HG03280 (cell line): ENCODE measurements around the gene GALNT7.
"Not testable (repeated sequence)": the region's sequence is repeated elsewhere in the genome, so short reads cannot be mapped to it uniquely, and the experiment has no call there.

ENCODE experiments used
- ATAC-seq: cut with Tn5 transposase; IDR thresholded peaks from one replicate; pipeline ENCODE4 v1.9.1; 2021; ENCODE audit warnings: mild to moderate bottlenecking, moderate library complexity; ENCODE audit not compliant: unreplicated experiment

Gene GALNT7

DNA sequence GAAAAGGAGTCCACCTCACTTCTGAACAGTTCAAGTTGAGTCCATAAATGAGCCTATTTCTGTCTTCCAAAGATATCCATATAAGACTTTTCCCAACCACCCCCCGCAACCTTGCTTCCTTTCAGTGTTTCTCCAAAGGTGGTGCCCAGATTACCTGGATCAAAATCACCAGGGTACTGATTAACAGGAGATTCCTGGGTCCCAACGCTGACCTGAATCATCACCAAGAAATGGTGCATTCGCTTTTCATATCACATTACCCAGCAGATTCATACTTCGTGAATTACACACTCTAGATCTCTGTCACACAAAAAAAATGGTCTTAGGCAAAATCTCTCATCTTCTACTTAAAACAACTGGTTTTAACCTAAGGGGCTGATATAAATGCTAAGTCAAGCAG is 2.1 kb upstream of the GALNT7 start:
- no peak for ATAC-seq

GRCh38 chr4:173167758-173168395 is 734 bp upstream of the GALNT7 start:
- no peak for ATAC-seq

DNA sequence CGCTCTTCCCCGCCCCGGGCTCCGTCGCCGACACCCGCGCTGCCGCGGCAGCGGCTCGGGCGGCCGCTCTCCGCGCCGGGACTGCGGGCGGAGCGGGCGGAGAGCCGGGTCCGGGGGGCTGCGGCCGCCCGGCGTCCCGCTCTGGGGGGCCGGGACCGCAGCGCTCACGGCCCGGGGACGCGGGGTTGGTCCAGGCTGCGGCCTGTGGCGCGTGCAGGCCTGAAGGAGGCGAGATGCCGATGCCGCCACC is 492 bp downstream of the GALNT7 start:
- ATAC-seq: no peak

- ATAC-seq: peak; percentile 57
Observed at GRCh38 chr4:173169428-173170181, 994 bp downstream of the GALNT7 start.

- ATAC-seq: no peak
Observed at GRCh38 chr4:173170182-173170778, 1.7 kb downstream of the GALNT7 start.

DNA sequence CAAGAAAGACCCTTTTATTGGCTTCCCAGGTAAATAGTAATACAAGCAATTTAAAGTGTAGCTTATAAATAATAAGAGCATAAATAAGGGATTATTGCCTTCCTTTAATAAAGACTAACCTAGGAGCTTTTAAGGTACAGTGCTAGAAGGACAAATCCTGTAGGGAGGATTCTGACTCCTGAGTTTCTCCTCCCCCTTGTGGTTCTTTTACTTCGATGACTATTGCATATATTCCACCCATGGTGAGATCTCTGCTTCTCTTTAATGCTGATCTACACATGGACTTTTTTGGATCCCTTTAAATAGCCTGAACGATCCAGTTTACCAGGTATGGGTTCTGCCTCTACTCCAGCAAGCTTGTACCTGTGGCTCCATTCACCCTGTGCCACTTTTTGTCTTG is 2.5 kb downstream of the GALNT7 start:
- no peak for ATAC-seq

DNA sequence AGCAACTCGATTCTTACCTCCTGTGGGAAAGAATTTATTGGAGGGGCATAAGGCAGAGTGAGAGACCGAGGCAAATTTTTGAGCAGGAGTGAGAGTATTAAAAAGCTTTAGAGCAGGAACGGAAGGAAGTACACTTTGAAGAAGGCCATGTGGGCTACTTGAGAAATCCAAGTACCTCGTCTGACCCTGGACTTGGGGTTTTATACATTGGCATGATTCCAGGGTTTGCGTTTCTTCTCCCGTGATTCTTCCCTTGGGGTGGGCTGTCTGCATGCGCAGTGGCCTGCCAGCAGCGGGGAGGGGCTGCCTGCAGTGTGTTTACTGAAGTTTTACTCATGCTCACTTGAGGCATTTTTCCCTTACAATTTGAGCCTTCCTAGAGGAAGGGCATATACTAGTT is 3.4 kb downstream of the GALNT7 start:
- no peak for ATAC-seq

GRCh38 chr4:173174184-173174583 is 5.6 kb downstream of the GALNT7 start:
- no peak for ATAC-seq

- no peak for ATAC-seq
Observed at GRCh38 chr4:173174594-173175012, 6.0 kb downstream of the GALNT7 start.

DNA sequence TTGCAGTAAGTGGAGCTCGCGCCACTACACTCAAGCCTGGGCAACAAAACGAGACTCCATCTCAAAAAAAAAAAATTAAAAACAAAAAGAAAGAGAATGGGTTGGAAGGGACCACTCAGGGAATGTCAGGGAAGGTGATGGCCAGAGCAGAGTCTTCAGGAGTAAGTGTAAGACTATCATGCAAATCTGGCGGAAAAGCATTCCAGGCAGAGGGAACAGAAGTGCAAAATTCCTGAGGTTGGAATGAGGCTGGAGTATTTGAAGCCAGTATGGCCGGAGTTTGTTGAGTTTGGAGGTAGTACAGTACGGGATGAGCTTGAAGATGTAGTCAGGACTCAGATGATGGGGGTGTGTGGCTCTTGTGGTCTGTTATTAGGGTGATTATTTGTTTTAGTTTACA is 7.4 kb downstream of the GALNT7 start:
- ATAC-seq: no peak

- no peak for ATAC-seq
Observed at GRCh38 chr4:173177232-173177631, 8.6 kb downstream of the GALNT7 start.

DNA sequence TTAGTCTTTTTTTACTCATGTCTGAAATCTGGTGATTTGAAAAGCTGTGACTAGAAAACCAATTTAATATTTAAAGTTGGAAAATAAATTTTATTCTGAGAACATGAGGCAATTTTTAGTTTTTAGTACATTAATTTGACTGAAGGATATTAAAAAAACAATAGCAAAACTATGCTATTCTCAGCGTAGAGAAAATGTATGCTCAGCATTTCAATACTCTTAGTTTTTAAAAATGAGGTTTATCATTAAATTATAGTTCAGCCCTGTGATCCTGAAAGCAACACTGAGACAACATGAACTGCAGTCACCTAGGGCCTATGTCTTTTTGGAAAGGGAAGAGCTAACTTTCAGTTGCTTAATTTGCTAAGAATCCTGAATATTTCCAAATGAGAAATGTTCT is 9.5 kb downstream of the GALNT7 start:
- ATAC-seq: no peak

DNA sequence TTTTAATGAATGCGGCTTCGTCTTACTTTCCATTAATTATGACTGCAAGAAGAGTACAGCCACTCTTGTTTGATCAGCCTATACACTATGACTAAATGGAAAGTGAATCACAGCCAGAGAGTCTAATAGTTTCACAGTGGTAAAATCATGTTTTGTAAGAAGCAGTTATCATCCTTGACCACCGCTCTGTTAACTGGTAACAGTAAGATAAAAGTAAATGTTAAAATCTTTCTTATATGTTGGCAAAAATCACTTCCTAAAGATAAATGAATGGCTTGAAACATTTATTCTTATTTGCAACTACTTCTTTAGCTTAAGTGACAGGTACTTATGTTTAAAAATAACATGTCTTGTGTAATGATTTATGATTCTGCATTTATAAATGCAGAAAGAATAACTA is 13.2 kb downstream of the GALNT7 start:
- ATAC-seq: peak; percentile 61

DNA sequence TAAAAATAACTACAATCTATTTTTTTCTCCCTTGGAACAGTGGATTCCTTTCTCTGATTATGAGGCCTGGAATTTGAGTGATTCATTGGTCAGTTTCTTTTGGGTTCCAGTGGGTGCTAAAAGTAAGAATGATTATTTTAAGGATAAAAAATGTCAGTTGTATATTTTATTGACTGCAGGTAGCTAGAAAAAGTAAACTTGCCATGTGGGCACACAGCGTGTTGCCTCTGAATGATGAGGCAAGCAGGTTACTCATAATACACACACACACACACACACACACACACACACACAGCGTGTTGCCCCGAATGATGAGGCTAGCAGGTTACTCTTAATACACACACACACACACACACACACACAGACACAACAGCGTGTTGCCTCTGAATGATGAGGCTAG is 13.8 kb downstream of the GALNT7 start:
- no peak for ATAC-seq

GRCh38 chr4:173183659-173184247 is 15.1 kb downstream of the GALNT7 start:
- not testable (repeated sequence) for ATAC-seq

DNA sequence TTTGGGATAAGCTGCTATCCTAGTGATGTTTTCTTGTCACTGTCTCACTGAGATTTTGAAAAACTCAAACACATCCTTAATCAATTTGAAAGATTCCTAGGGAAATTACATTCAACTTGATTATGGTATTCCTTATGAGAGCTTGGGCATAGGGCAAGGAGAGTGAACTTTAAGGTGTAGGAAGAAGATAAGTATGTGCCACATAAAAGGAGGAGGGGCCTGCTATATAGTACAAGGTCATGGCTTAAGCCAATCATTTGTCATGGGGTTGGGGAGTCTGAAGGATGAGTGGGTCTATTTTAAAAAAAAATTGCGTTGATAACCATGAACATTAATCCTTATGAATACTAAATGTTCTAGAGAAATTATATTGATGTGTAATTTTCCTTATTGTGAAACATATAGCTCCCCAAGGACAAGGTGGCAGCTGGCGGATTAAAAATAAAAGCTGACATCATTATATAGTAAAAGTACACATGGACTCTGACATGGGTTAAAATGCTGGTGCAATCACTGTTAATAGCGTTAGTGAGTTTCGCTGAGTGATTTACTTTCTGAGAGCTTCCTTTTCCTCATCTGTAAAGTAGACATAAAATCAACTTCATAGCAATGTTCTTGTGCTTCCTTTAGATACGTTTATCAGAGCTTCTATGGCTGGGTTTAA is 17.4 kb downstream of the GALNT7 start:
- no peak for ATAC-seq

GRCh38 chr4:173187732-173188131 is 19.1 kb downstream of the GALNT7 start:
- no peak for ATAC-seq

GRCh38 chr4:173188648-173189047 is 20.0 kb downstream of the GALNT7 start:
- no peak for ATAC-seq

DNA sequence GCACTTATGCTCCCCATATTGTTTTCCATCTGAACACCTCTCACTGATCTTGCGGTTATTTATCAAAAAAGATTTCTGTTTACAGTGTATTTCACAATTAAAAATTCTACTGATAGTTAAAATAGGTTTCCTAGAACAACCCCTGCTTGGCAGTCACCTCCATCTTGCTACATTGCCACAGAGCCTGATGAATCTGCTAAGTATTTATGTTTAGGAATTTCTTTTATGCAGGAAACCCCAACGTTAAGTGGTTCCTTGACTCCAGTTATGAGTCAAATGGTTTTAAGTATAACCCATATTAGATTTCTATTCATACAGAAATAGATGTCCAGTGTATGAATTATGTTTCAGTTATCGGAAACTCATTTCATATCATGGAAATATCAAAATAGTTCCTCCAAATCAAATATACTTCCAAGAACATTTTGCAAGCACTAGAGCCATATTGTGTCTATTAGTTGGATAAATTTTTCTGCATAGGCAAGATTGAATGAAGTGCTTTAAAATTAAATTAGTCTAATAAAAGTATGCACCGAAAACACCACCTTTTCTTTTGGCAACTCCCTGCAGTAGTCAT is 20.6 kb downstream of the GALNT7 start:
- ATAC-seq: no peak

DNA sequence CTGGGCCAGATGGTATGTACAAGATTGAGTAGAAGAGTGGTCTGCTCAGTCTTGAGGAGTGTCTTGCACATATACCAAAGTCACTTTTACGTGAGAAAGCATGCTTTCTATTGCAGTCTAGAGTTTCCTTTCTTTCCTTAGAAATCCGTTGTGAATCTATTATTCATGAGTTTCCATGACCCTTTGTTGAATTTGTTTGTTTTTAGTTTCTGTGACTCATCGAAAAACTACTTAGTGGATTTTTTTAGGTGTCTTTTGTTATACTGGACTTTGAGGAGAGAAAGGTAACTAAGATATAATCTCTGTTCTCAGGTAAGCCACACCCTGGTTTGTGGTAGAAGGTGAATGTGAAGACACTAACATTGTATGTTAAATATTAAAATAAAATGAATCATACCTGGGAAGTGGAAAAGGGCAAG is 23.0 kb downstream of the GALNT7 start:
- ATAC-seq: no peak
